Peyer's patch (tissue), 4 donors: ENCODE data around the gene NEDD9. TPM values are rescaled to one million over a fixed set of nuclear protein-coding genes. Genes with fewer than 3 reads are reported as not detected.

Experiments
- DNase-seq, 3 donors: peaks; one replicate each; pipeline ENCODE4 v3.0.0-alpha.2; 2017 to 2019
- H3K27ac ChIP-seq, 4 donors: fragments of 200-600 bp; sonication (generic); one replicate each; pipeline ENCODE4 v1.5.1; 2016 to 2019
- H3K27me3 ChIP-seq, 2 donors: fragments of 200-600 bp; sonication (generic); one replicate each; pipeline ENCODE4 v1.5.1; 2019
- H3K36me3 ChIP-seq, 3 donors: fragments of 200-600 bp; sonication (generic); one replicate each; pipeline ENCODE4 v1.5.1; 2016 to 2019
- H3K4me1 ChIP-seq, 4 donors: fragments of 200-600 bp; sonication (generic); one replicate each; pipeline ENCODE4 v1.5.1; 2016 to 2019
- H3K4me3 ChIP-seq, 4 donors: fragments of 200-600 bp; sonication (generic); 1 replicate in 3 of 4; 2 replicates in 1 of 4; pipeline ENCODE4 v1.5.1; 2016 to 2019; ENCODE audit warnings: mild to moderate bottlenecking in 1 of 4
- H3K9me3 ChIP-seq, 4 donors: fragments of 200-600 bp; sonication (generic); one replicate each; pipeline ENCODE4 v1.5.1; 2016 to 2019; ENCODE audit warnings: mild to moderate bottlenecking in 1 of 4
- POLR2A ChIP-seq, 2 donors: fragments of 450-650 bp; IDR thresholded peaks; one replicate each; pipeline ENCODE4 v1.5.1; 2017; ENCODE audit warnings: antibody characterized with exemption in 2 of 2, mild to moderate bottlenecking in 2 of 2, moderate library complexity in 2 of 2
- small RNA-seq, 2 donors: library from RNA; depleted of rRNA; stranded (forward); fragments of <200 nt; gene quantifications; one replicate each; pipeline ENCODE3, GENCODE V24; 2016
- total RNA-seq, 4 donors: library from RNA; depleted of rRNA; stranded (reverse); fragments of >200 nt; gene quantifications; one replicate each; pipeline ENCODE4 v1.1.0, GENCODE V29; 2016
- TF ChIP-seq, protein P1 (sequence below), 6 experiments: fragments of 450-650 bp in 4 of 6; fragments of 200-600 bp in 2 of 6; sonication (generic) in 1 of 6; IDR thresholded peaks; one replicate each; pipeline ENCODE4 v1.5.1; 2017 to 2019; ENCODE audit warnings: antibody characterized with exemption in 6 of 6, mild to moderate bottlenecking in 3 of 6, moderate library complexity in 1 of 6

The NEDD9 gene
- total RNA-seq, 4 donors from 2014 or later: 63.9 to 97.0 (median 87.5) TPM

- TF ChIP-seq POLR2A (IDR thresholded peaks at IDR 0.05): no peak
- TF ChIP-seq, protein P1, sequence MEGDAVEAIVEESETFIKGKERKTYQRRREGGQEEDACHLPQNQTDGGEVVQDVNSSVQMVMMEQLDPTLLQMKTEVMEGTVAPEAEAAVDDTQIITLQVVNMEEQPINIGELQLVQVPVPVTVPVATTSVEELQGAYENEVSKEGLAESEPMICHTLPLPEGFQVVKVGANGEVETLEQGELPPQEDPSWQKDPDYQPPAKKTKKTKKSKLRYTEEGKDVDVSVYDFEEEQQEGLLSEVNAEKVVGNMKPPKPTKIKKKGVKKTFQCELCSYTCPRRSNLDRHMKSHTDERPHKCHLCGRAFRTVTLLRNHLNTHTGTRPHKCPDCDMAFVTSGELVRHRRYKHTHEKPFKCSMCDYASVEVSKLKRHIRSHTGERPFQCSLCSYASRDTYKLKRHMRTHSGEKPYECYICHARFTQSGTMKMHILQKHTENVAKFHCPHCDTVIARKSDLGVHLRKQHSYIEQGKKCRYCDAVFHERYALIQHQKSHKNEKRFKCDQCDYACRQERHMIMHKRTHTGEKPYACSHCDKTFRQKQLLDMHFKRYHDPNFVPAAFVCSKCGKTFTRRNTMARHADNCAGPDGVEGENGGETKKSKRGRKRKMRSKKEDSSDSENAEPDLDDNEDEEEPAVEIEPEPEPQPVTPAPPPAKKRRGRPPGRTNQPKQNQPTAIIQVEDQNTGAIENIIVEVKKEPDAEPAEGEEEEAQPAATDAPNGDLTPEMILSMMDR (IDR thresholded peaks at IDR 0.05): no peak
- H3K36me3 ChIP-seq: peaks cover 0 to 14% (median 0%) of the 10 kb centered on the region in 3 donors
- H3K4me1 ChIP-seq: no peaks in the 10 kb centered on the region
- no peak overlapping the region for H3K4me3 ChIP-seq
- no peaks in the 10 kb centered on the region for H3K27me3 ChIP-seq
- no peaks in the 10 kb centered on the region for H3K9me3 ChIP-seq
- DNase-seq: no peak
- no peak overlapping the region for H3K27ac ChIP-seq
These were observed 95.7 kb downstream of the NEDD9 start for GRCh38 chr6:11136809-11137208.

Small RNA genes lying within 50 kb of the gene (small RNA-seq; reads per million reads assigned to genes)
- 0 reads per million in 2 donors for gene AL136139.1

Other genes starting within 250 kb of the NEDD9 start
- under 1 TPM in 2 of 4 donors, not detected in 2; 0.18 to 0.27 TPM for gene ELOVL2, start 188.4 kb downstream of the NEDD9 start, total RNA-seq
- gene SMIM13, start 138.8 kb downstream of the NEDD9 start, total RNA-seq: 1 to 10 TPM; 4.1 to 6.3 (median 4.7) TPM
- gene ERVFRD-1, start 120.9 kb downstream of the NEDD9 start, total RNA-seq: not detected